OCI-LY1 (cell line): Measurements from ENCODE around the gene TCF19.

Experiments
- H2AFZ ChIP-seq: fragments of 200-600 bp; sonication (generic), shearing (Covaris generic); 2 replicates; pipeline ENCODE4 v1.6.0; 2014; ENCODE audit warnings: antibody characterized with exemption, mild to moderate bottlenecking, low read length
- H3F3A ChIP-seq: fragments of 200-600 bp; sonication (generic), shearing (Covaris generic); 2 replicates; pipeline ENCODE4 v1.6.0; 2014; ENCODE audit warnings: mild to moderate bottlenecking, antibody characterized with exemption, low read length, moderate library complexity; ENCODE audit not compliant: insufficient read depth
- H3K27ac ChIP-seq: fragments of 200-600 bp; sonication (generic); 2 replicates; pipeline ENCODE4 v1.5.1; 2014; ENCODE audit warnings: low read length, mixed run types, mild to moderate bottlenecking, low read depth; ENCODE audit not compliant: poor library complexity, severe bottlenecking
- H3K27me3 ChIP-seq: fragments of 200-600 bp; sonication (generic); 2 replicates; pipeline ENCODE4 v1.6.0; 2014; ENCODE audit warnings: antibody characterized with exemption, mild to moderate bottlenecking, low read length, moderate library complexity; ENCODE audit not compliant: insufficient read depth
- H3K36me3 ChIP-seq: fragments of 200-600 bp; sonication (generic); 2 replicates; pipeline ENCODE4 v1.6.1; 2014; ENCODE audit warnings: mild to moderate bottlenecking, antibody characterized with exemption, low read length, moderate library complexity, mixed read lengths; ENCODE audit not compliant: insufficient read depth
- H3K4me1 ChIP-seq: fragments of 200-600 bp; sonication (generic); 2 replicates; pipeline ENCODE4 v1.5.1; 2014; ENCODE audit warnings: mild to moderate bottlenecking, low read length, moderate library complexity; ENCODE audit not compliant: insufficient read depth, severe bottlenecking
- H3K4me2 ChIP-seq: fragments of 200-600 bp; sonication (generic), shearing (Covaris generic); 2 replicates; pipeline ENCODE4 v1.6.1; 2014; ENCODE audit warnings: low read length
- H3K4me3 ChIP-seq: fragments of 200-600 bp; sonication (generic); 2 replicates; pipeline ENCODE4 v1.5.1; 2014; ENCODE audit warnings: low read length, low read depth, mild to moderate bottlenecking, mixed read lengths; ENCODE audit not compliant: poor library complexity, severe bottlenecking
- H3K79me2 ChIP-seq: fragments of 200-600 bp; shearing (Covaris generic); 2 replicates; pipeline ENCODE4 v1.6.1; 2016; ENCODE audit warnings: mixed run types, low read length, mixed read lengths; ENCODE audit not compliant: insufficient read depth
- H3K9ac ChIP-seq: fragments of 200-600 bp; sonication (generic), shearing (Covaris generic); 2 replicates; pipeline ENCODE4 v1.6.1; 2014; ENCODE audit warnings: mild to moderate bottlenecking, low read length, mixed read lengths
- H3K9me2 ChIP-seq: fragments of 200-600 bp; sonication (generic), shearing (Covaris generic); 2 replicates; pipeline ENCODE4 v1.6.1; 2014; ENCODE audit warnings: low read depth, mild to moderate bottlenecking, low read length, mixed read lengths
- H3K9me3 ChIP-seq: fragments of 200-600 bp; shearing (Covaris generic); 2 replicates; pipeline ENCODE4 v1.6.1; 2014; ENCODE audit warnings: low read length, mixed read lengths
- H4K20me1 ChIP-seq: fragments of 200-600 bp; sonication (generic), shearing (Covaris generic); 2 replicates; pipeline ENCODE4 v1.6.0; 2016; ENCODE audit warnings: mild to moderate bottlenecking, low read length; ENCODE audit not compliant: insufficient read depth
- EZH2 ChIP-seq: fragments of 200-600 bp; sonication (generic), shearing (Covaris generic); IDR thresholded peaks from 2 replicates; pipeline ENCODE4 v1.8.0; 2017; ENCODE audit warnings: borderline replicate concordance, mixed run types, mild to moderate bottlenecking, antibody characterized with exemption, low read length, moderate library complexity, mixed read lengths
- TF ChIP-seq, protein P1 (sequence below): fragments of 200-600 bp; sonication (generic), shearing (Covaris generic); IDR thresholded peaks from 2 replicates; pipeline ENCODE4 v1.5.1; 2017; ENCODE audit warnings: mild to moderate bottlenecking, antibody characterized with exemption, low read length, moderate library complexity, mixed read lengths

Gene TCF19

DNA sequence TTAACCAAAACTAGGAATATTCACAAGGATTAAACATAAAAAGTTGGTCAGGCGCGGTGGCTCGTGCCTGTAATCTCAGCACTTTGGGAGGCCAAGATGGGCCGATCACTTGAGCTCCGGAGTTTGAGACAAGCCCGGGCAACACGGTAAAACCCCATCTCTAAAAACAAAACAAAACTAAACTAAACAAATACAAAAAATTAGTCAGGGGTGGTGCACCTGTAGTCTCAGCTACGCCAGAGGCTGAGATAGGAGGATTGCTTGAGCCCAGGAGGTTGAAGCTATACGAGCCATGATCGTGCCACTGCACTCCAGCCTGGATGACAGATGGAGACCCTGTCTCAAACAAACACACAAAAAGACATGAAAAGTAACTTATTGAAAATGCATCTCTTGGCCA, 22.7 kb upstream of the TCF19 start:
- no peaks in the 10 kb centered on the region for H3K79me2 ChIP-seq
- H3F3A ChIP-seq: no peaks in the 10 kb centered on the region
- H3K4me2 ChIP-seq: no peak overlapping the region
- H3K36me3 ChIP-seq: no peaks in the 10 kb centered on the region
- TF ChIP-seq, protein P1, sequence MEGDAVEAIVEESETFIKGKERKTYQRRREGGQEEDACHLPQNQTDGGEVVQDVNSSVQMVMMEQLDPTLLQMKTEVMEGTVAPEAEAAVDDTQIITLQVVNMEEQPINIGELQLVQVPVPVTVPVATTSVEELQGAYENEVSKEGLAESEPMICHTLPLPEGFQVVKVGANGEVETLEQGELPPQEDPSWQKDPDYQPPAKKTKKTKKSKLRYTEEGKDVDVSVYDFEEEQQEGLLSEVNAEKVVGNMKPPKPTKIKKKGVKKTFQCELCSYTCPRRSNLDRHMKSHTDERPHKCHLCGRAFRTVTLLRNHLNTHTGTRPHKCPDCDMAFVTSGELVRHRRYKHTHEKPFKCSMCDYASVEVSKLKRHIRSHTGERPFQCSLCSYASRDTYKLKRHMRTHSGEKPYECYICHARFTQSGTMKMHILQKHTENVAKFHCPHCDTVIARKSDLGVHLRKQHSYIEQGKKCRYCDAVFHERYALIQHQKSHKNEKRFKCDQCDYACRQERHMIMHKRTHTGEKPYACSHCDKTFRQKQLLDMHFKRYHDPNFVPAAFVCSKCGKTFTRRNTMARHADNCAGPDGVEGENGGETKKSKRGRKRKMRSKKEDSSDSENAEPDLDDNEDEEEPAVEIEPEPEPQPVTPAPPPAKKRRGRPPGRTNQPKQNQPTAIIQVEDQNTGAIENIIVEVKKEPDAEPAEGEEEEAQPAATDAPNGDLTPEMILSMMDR: no peak
- no peak for TF ChIP-seq EZH2
- H4K20me1 ChIP-seq: no peaks in the 10 kb centered on the region
- no peak overlapping the region for H3K27ac ChIP-seq
- peaks cover 7% of the 10 kb centered on the region for H3K4me1 ChIP-seq
- no peak overlapping the region for H2AFZ ChIP-seq
- 0 out of 2 replicates have a peak, but pooled peaks cover 3% of the 10 kb centered on the region for H3K27me3 ChIP-seq
- no peak overlapping the region for H3K9ac ChIP-seq
- H3K9me2 ChIP-seq: no peaks in the 10 kb centered on the region
- no peak overlapping the region for H3K4me3 ChIP-seq
- no peaks in the 10 kb centered on the region for H3K9me3 ChIP-seq

DNA sequence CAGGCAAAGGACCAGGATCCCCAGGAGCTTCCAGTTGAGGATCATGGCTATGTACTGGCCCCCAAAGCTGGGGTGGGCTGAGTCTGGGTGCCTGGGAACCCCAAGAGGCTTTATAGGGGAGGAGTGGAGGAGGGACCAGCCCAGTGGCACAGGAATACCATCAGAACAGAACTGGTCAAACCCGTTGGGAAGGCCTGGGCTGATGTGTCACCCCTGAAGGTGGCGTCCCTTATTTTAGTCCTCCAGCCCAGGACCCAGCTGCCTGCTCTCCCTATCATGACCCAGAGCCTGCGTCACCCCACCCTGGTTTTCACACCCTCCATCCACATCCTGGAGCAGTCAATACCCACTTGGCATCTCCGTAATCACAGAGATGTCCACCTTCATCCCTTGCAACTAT, 19.4 kb upstream of the TCF19 start, which contains the start of gene PSORS1C2:
PSORS1C2 (minus strand) TSS at position 85 of the 400 bp plus-strand sequence; CDS start at position 45, 40 bp downstream.
- no peaks in the 10 kb centered on the region for H3K9me2 ChIP-seq
- peak within 1 kb of the TSS; percentile 65 for H3K4me2 ChIP-seq
- H3K27me3 ChIP-seq: 0 out of 2 replicates have a peak, but pooled peaks cover 3% of the 10 kb centered on the region
- H3K4me3 ChIP-seq: peak within 1 kb of the TSS; percentile 42
- H4K20me1 ChIP-seq: no peaks in the 10 kb centered on the region
- no peak within 1 kb of the TSS for H2AFZ ChIP-seq
- TF ChIP-seq, protein P1: no peak
- no peak for TF ChIP-seq EZH2
- H3K36me3 ChIP-seq: peaks cover 13% of the 10 kb centered on the region
- peaks cover 7% of the 10 kb centered on the region for H3K4me1 ChIP-seq
- H3K79me2 ChIP-seq: no peaks in the 10 kb centered on the region
- H3K9me3 ChIP-seq: no peaks in the 10 kb centered on the region
- peak within 1 kb of the TSS; percentile 11; the same call in 1 of the 2 replicates for H3K9ac ChIP-seq
- no peak within 1 kb of the TSS for H3K27ac ChIP-seq
- no peaks in the 10 kb centered on the region for H3F3A ChIP-seq

DNA sequence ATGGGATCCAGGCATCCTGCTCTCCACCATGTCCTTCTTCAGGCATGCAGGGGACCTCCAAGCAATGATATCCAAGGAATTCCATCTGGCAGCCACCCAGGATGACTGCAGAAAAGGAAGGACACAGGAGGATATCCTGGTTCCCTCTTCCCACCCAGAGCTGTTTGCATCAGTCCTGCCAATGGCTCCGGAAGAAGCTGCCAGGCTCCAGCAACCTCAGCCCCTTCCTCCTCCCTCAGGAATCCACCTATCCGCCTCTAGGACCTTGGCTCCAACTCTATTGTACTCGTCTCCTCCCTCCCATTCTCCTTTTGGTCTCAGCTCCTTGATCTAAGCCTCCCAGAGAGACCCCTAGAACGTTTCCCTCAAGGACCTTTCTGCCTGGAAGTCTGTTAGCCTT, 18.8 kb upstream of the TCF19 start:
- Histone ChIP-seq H3K27ac (no peak overlapping the region), H2AFZ (no peak overlapping the region), H3K27me3 (0 out of 2 replicates have a peak, but pooled peaks cover 2% of the 10 kb centered on the region), H3F3A (no peaks in the 10 kb centered on the region), H3K4me3 (no peak overlapping the region), H3K4me2 (no peak overlapping the region), H3K36me3 (peaks cover 19% of the 10 kb centered on the region), H3K9ac (no peak overlapping the region), H4K20me1 (no peaks in the 10 kb centered on the region), H3K9me2 (no peaks in the 10 kb centered on the region), H3K4me1 (peaks cover 7% of the 10 kb centered on the region), H3K9me3 (no peaks in the 10 kb centered on the region), H3K79me2 (no peaks in the 10 kb centered on the region)
- TF ChIP-seq, protein P1: no peak
- no peak for TF ChIP-seq EZH2
